ENCODE data around the gene SLC5A8. TPM values are rescaled to one million over a fixed set of nuclear protein-coding genes. Genes with fewer than 3 reads are reported as not detected.
A peak's percentile ranks its signal among the peaks of the same experiment; 100 is the strongest.

Gene SLC5A8
- total RNA-seq: under 0.01 and 0.13 TPM in 2 replicates

GRCh38 chr12:101209319-101210302, at the start of gene SLC5A8:
SLC5A8 (minus strand) TSS chr12:101210238; CDS start chr12:101209848, 390 bp downstream.
- DNase-seq (ENCODE audit: low read depth in 2 of 2): no peak

DNA sequence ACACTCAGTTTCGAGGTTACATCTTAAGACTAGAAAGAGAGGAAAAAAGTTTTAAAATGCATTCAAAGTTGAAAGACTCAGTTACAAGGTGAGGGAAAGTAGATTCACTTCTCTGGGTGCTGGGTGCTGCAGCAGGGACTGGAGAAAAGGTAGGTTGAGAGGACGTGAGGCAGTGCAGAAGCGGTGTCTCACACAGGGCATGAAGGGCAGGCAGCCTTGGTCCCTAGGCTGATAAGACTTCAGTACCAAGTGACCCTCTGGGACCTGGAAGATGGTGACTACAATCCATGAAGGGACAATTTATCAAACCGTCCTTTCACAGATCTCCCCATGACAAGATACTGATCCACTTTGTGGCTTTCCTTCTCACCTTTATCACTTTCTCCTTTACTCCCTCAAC, 47.3 kb upstream of the SLC5A8 start:
- DNase-seq (ENCODE audit: low read depth in 2 of 2): no peak

GRCh38 chr12:101256266-101256665, 46.2 kb upstream of the SLC5A8 start:
- DNase-seq (ENCODE audit: low read depth in 2 of 2): no peak

DNA sequence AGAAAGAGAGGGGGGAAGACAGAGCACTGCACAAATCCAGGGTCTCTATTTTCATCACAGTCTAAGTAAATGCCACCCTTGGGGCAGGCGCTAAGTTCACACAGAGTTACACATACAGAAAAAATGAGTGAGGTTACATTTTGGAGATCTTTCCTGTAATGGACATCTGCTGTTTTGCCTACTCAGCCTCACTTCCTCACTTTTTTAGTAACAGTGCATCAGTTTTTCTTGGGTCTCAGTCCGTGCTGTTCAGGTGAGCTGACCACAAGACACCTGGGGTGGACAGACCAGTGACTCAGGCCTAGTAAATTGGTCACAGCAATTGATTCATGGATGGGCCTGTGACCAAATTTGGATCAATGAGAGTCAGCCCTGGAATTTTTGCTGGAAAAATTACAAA, 33.6 kb upstream of the SLC5A8 start:
- no peak for DNase-seq (ENCODE audit: low read depth in 2 of 2)

GRCh38 chr12:101243074-101243473, 33.0 kb upstream of the SLC5A8 start:
- peak in 1 of 2 donors; percentile 14 for DNase-seq (ENCODE audit: low read depth in 2 of 2)

- DNase-seq (ENCODE audit: low read depth in 2 of 2): no peak
Measured at GRCh38 chr12:101238800-101239329, 28.8 kb upstream of the SLC5A8 start.

GRCh38 chr12:101238306-101238705, 28.3 kb upstream of the SLC5A8 start:
- DNase-seq (ENCODE audit: low read depth in 2 of 2): no peak

DNA sequence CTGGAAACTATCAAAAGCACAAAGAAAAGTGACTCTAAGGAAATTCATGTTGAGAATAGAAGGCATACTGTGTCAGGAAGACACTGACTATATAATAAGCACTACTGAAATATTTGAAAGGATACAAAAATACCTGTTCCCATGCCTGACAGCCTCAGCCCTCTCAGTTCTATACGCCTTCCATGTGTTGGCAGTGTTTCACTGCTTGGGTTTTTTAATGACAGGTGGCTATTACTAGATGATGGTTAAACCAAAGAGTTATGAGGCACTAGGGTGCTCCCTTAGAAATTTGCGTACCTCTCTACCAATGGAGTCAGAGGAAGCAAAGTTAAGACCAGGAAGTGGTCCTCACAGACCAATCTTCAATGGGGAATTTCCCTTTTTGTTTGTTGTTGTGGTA, 25.6 kb upstream of the SLC5A8 start:
- no peak for DNase-seq (ENCODE audit: low read depth in 2 of 2)

GRCh38 chr12:101231636-101232035, 21.6 kb upstream of the SLC5A8 start:
- DNase-seq (ENCODE audit: low read depth in 2 of 2): no peak

DNA sequence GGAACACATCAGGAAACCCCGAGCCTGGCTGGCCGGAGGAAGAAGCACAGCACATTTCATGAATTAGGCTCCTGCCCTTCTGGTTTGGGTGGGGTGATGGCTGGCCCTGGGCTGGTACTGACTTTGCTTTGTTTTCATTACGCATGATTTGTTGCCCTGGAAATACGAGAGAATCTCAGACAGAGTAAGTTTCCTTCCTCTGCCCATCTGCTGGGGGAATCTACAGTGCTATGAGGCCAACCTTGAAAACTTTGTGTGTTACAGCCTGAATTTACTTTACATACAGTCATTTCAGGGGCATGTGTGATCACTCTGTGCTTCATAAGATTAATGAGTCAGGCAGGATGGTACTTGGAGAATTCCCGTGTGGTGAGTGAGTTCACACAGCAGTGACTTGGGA, 20.5 kb upstream of the SLC5A8 start:
- DNase-seq (ENCODE audit: low read depth in 2 of 2): peak in 1 of 2 donors; percentile 29

DNA sequence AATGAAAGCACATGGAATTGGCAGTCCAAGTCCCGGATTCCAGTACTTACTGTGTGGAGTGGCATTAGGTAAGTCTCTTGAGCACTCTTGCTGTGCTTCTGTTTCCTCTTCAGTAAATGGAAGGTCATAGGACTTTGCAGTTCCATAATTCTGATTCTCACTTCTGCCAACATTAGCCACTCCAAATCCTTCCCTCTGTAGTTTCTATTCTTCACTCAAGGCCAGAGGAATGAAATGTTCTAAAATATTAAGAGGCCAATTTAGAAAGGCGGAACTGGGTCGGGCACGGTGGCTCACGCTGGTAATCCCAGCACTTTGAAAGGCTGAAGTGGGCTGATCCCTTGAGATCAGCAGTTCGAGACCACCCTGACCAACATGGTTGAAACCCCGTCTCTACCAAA, 19.8 kb upstream of the SLC5A8 start:
- DNase-seq (ENCODE audit: low read depth in 2 of 2): no peak

DNA sequence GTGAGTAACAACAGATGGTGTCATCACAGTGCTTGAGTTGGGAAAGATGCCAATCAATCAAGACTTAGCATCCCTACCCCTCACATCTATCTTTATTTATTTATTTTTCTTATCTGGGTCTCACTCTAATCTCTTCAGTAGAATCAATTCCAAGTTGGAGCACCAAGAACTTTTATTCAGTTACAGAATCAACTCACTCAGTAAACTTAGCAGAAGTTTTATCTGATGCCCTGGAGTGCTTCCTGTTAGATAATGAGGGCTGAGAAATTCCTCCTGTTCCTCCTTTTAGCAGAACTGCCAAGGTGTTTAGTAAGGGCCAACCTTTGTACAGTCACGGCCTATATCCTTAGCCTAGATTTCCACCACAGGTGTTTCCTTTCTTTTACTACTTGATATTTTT, 11.3 kb upstream of the SLC5A8 start:
- no peak for DNase-seq (ENCODE audit: low read depth in 2 of 2)

- no peak for DNase-seq (ENCODE audit: low read depth in 2 of 2)
Measured at GRCh38 chr12:101216810-101217209, 6.8 kb upstream of the SLC5A8 start.

DNA sequence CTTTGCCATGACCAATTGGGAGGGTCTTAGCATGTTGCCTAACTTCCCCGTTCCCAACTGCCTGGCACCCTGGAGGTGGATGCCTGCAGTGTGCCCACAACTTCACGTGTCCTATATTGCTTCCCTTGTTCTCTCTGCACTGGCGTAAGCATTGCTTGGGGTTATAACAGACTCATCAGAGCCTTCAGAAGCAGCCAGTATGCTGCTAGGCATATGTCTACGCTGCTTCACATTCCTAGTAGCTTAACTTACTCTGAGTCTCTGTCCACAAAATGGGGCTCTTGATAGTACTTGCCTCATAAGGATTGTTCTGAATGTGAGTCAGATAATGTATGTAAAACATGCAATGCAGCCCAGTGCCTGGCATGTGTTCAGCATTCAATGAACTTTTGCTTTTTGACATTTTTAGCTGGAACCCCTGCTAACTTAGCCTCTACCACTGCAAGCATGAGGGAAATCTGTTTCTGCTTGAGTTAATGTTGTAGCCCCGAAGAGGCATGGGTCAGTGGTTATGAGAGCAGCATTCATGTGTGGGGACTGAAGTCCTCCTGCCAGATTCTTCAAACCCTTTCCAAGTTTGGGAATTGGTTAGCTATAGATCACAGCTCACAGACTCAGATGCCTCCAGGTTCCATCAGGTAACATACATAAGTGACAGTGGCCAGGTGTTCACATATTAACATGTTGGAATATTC, 2.8 kb downstream of the SLC5A8 start:
- no peak for DNase-seq (ENCODE audit: low read depth in 2 of 2)

DNA sequence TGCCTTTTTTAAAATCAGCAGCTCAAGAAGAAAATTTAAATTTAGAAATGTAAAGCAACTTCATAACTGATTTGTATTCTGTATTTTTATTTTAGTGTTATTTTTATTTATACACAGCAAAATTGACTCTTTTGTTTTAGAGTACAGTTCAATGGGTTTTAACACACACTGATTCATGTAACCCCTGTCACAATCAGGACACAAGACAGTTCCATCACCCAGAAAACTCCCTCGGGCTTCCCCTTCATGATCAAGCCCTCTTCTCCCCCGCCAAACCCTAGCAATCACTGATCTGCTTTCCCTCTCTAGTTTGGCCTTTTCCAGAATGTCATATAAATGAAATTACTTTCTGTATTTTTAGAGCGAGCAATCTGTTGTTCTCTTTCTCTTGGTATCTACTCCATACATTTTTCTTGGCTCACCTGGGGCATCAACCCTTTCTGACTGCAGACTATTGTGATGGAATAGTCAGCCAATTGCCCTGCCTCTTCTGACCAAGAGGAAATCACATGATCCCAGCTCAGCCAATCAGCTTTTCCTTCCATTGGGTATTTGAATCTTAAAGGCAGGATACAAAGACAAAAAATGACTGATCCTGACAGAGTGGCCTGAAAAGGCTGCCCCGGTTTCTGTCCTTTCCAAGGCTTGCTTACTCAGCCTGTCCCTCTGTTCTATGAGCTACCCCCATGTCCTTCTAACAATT, 5.3 kb downstream of the SLC5A8 start:
- no peak for DNase-seq (ENCODE audit: low read depth in 2 of 2)

DNA sequence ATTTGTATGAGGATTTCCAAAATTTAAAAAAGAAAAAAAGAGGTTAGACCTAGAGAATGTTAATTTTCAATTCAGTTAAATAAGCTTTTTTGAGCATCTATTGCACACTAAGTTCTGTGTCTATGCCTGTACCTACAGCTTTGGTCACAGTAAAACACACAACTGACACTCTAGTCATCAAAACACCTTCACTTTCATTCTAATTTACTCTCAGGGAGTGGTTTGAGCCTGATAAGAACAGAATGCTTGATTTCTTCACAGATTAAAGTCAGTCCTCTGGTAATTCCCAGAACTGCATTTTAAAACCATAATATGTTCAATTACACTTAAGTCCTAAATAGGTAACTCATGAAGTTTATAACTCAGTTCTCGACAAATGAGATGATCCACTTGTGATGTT, 9.2 kb downstream of the SLC5A8 start:
- DNase-seq (ENCODE audit: low read depth in 2 of 2): no peak

GRCh38 chr12:101200145-101200544, 9.9 kb downstream of the SLC5A8 start:
- no peak for DNase-seq (ENCODE audit: low read depth in 2 of 2)

- DNase-seq (ENCODE audit: low read depth in 2 of 2): no peak
Measured at GRCh38 chr12:101186291-101186690, 23.7 kb downstream of the SLC5A8 start.

DNA sequence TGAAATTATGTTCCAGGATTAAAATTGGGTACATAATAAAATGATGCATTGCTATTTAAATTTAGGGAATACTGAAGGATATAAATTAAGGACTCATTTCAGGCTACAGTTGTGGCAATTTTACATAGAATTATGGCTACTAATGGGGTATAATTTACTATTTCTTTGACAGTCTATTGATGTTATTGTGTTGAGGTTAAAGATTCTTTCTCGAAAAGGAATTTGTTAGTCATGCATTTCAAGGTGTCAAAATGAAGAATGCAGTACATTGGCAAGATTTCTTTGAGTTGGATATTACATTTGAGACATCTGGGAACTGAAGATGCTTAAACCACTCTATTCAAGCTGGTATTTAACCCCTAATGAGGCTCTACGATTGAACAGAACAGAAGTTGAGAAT, 28.3 kb downstream of the SLC5A8 start:
- no peak for DNase-seq (ENCODE audit: low read depth in 2 of 2)

DNA sequence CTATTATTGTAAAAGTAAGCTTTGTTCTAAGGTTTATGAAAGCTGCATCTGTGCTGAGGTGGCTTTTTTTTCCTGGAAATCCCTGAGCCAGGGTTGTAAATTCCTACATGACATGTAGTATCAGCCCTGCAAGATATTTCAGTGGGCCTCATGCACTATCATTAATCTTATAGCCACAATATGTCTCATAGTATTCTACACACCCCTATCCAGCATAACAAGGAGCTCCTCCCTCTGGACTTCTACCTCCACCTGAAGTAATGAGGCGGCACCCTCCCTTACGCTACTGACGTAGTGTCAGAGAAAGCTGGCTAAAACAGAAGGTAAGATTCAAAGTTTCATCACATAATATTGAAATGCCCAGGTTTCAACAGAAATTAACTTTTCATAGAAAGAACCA, 35.5 kb downstream of the SLC5A8 start:
- no peak for DNase-seq (ENCODE audit: low read depth in 2 of 2)

- DNase-seq (ENCODE audit: low read depth in 2 of 2): no peak
Measured at GRCh38 chr12:101173197-101173749, 36.8 kb downstream of the SLC5A8 start.

Measured in dermis microvascular lymphatic vessel endothelial cell (primary cell).